IPS-20b (cell line): ENCODE results near the gene CTBP2.

Experiments used
- H3K27ac ChIP-seq: one replicate; pipeline ENCODE4 v1.5.1; 2013; ENCODE audit warnings: low read length
- H3K27me3 ChIP-seq: 2 replicates; pipeline ENCODE4 v1.6.1; 2013; ENCODE audit warnings: mild to moderate bottlenecking, low read length, inconsistent platforms; ENCODE audit not compliant: insufficient read depth
- H3K36me3 ChIP-seq: 2 replicates; pipeline ENCODE4 v1.6.1; 2013; ENCODE audit warnings: low read depth, mild to moderate bottlenecking, inconsistent platforms, low read length, moderate library complexity; ENCODE audit not compliant: insufficient read depth
- H3K4me1 ChIP-seq: 2 replicates; pipeline ENCODE4 v1.6.1; 2013; ENCODE audit warnings: mild to moderate bottlenecking, control low read depth, inconsistent platforms, low read length, moderate library complexity; ENCODE audit not compliant: insufficient read depth
- H3K4me3 ChIP-seq: 2 replicates; pipeline ENCODE4 v1.5.1; 2013; ENCODE audit warnings: mild to moderate bottlenecking, low read length, inconsistent platforms
- H3K9ac ChIP-seq: 2 replicates; pipeline ENCODE4 v1.6.1; 2013; ENCODE audit warnings: low read depth, mild to moderate bottlenecking, inconsistent platforms, low read length, moderate library complexity
- H3K9me3 ChIP-seq: 2 replicates; pipeline ENCODE4 v1.6.1; 2013; ENCODE audit warnings: mild to moderate bottlenecking, low read depth, low read length, inconsistent platforms; ENCODE audit not compliant: insufficient read depth

Gene CTBP2

DNA sequence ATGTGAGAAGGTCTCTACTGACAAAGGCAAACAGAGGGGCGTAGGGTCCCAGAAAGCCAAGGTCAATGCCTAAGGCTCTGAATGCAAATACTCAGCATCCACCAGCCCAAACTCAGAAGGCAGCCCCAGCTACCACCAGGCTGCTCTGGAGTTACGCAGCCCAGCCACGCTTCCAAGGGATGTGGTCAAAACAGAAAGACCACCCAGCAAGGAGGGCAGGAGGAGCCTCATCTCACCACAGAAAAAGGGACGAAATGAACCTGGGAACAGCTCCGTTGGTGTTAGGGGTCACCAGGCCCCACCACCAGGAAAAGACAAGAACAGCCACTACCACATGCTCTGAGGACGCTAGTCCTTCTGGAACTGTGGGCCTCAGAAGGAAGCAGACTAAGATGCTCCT, 65.1 kb downstream of the CTBP2 start:
- Histone ChIP-seq H3K4me1 (peaks cover 14% of the 10 kb centered on the region), H3K9me3 (no peaks in the 10 kb centered on the region), H3K9ac (no peak overlapping the region), H3K27ac (no peak overlapping the region), H3K27me3 (no peaks in the 10 kb centered on the region), H3K36me3 (peaks cover 59% of the 10 kb centered on the region), H3K4me3 (no peak overlapping the region)

GRCh38 chr10:125094806-125095205, 65.6 kb downstream of the CTBP2 start:
- Histone ChIP-seq H3K27ac (no peak overlapping the region), H3K4me3 (no peak overlapping the region), H3K27me3 (no peaks in the 10 kb centered on the region), H3K4me1 (peaks cover 15% of the 10 kb centered on the region), H3K9me3 (no peaks in the 10 kb centered on the region), H3K36me3 (peaks cover 58% of the 10 kb centered on the region), H3K9ac (no peak overlapping the region)

GRCh38 chr10:125093974-125094705, 66.2 kb downstream of the CTBP2 start:
- Histone ChIP-seq H3K36me3 (peaks cover 59% of the 10 kb centered on the region), H3K9me3 (no peaks in the 10 kb centered on the region), H3K4me3 (no peak overlapping the region), H3K27me3 (no peaks in the 10 kb centered on the region), H3K4me1 (peaks cover 15% of the 10 kb centered on the region), H3K27ac (no peak overlapping the region), H3K9ac (no peak overlapping the region)

DNA sequence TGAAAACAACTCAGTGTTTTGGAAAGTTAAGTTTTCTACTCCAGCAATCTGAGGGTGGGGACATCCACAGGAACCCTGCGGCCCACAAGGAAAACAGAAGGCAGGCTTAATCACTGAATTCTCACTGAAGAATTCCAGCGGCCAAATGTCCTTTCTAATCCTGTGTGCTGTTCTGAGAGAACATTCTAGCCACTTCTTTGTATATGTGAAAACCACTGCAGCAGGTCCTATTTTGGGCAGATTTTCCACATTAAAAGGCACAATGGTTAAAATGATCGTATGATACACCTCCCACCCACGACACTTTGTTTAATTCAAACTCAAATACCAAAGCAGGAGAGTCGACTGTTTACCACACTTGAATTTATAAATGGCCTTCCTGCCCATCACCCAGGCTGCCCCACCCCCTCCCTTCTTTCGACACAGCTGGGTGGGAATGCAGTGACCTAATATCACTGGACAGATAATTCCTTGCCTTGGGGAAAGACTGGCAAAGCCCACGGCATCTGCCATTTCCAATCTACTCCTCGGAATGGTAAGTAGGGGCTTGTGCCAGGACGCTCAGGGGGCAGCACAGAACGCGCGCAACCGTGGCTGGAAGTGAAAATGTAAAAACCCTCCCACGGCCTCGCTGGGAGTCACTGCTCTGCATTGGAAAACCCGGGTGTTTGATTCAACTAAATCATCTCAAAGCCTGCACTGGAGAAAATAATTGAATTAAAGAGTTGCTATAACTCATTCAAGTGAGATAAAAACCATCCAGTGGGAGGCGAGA, 67.0 kb downstream of the CTBP2 start:
- Histone ChIP-seq H3K36me3 (peaks cover 62% of the 10 kb centered on the region), H3K9ac (no peak overlapping the region), H3K27ac (no peak overlapping the region), H3K9me3 (no peaks in the 10 kb centered on the region), H3K4me1 (peaks cover 15% of the 10 kb centered on the region), H3K4me3 (no peak overlapping the region), H3K27me3 (no peaks in the 10 kb centered on the region)

- Histone ChIP-seq H3K4me1 (peaks cover 21% of the 10 kb centered on the region), H3K9ac (no peak overlapping the region), H3K27me3 (no peaks in the 10 kb centered on the region), H3K9me3 (no peaks in the 10 kb centered on the region), H3K27ac (no peak overlapping the region), H3K4me3 (no peak overlapping the region), H3K36me3 (peaks cover 70% of the 10 kb centered on the region)
Observed at GRCh38 chr10:125092564-125093031, 67.8 kb downstream of the CTBP2 start.

DNA sequence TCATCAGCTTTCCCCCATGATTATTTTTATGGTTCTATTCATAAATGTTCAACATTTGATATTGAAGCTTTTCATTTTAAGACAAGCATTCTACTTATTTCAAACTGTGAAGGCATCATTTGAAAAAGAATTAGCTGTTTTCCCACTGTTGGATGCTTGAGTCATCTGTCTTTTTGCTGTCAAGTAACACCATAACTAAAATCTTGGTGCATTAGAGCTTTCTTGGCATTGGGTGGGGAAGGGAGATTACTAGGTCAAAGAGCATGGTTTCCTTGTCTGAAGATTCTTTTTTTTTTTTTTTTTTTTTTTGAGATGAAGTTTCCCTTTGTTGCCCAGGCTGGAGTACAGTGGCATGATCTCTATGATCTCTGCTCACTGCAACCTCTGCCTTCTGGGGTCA, 68.5 kb downstream of the CTBP2 start:
- Histone ChIP-seq H3K9ac (no peak overlapping the region), H3K36me3 (peaks cover 74% of the 10 kb centered on the region), H3K4me3 (no peak overlapping the region), H3K9me3 (no peaks in the 10 kb centered on the region), H3K4me1 (peaks cover 22% of the 10 kb centered on the region), H3K27me3 (no peaks in the 10 kb centered on the region), H3K27ac (no peak overlapping the region)

DNA sequence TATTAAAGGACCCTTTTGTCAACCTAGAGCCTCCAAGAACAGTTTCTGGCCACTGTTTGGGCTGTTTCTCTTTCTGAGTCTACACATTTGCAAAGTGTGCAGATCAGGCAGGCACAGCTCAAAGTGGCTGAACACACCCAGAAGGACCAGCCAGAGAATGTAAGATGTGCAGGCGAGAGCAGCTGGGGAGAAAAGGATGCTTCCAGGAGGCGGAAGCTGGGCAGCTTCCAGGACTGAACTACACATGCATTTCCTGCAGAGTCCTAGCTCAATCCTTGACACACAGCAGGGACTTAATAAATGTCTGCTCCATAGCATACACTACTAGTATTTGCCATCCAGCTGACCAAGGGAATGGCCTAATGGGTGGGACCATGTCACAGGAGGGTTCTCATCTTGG, 70.9 kb downstream of the CTBP2 start:
- no peak overlapping the region for H3K9ac ChIP-seq
- no peak overlapping the region for H3K4me3 ChIP-seq
- no peaks in the 10 kb centered on the region for H3K27me3 ChIP-seq
- H3K9me3 ChIP-seq = no peaks in the 10 kb centered on the region
- no peak overlapping the region for H3K27ac ChIP-seq
- H3K4me1 ChIP-seq = peaks cover 15% of the 10 kb centered on the region
- H3K36me3 ChIP-seq = peaks cover 78% of the 10 kb centered on the region

- Histone ChIP-seq H3K4me3 (no peak overlapping the region), H3K27me3 (no peaks in the 10 kb centered on the region), H3K36me3 (peaks cover 82% of the 10 kb centered on the region), H3K9me3 (no peaks in the 10 kb centered on the region), H3K27ac (no peak overlapping the region), H3K9ac (peak overlapping the region; percentile 32; the same call in 1 of the 2 replicates), H3K4me1 (peaks cover 11% of the 10 kb centered on the region)
Observed at GRCh38 chr10:125087897-125088215, 72.5 kb downstream of the CTBP2 start.

DNA sequence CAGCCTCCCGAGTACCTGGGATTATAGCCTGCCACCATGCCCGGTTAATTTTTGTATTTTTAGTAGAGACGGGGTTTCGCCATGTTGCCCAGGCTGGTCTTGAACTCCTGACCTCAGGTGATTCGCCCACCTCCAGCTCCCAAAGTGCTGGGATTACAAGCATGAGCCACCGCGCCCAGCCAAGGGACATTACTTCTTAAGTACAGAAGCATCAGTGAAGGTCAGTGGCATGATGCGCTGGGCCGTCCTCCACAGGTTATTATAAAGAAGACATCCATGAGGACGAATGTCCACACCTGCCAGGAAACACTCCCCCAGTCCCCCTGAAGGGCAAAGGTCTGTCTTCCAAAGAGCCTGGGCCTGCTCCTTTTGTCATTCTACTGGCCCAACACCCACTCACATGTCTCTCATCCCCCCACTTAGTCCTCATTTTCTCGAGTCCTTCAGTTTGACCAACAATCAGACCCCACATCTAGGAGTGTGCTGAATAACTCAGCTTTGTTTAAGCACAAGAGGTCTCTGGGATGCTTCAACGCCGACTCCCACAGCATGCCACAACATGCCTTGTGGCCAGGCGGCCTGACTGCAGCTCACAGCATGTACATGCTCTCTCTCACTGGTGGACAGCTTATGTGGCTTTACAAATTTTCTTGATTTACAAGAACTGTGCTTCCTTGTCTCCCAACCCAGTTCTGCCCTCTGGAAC, 73.0 kb downstream of the CTBP2 start:
- Histone ChIP-seq H3K9me3 (no peaks in the 10 kb centered on the region), H3K36me3 (peaks cover 83% of the 10 kb centered on the region), H3K27me3 (no peaks in the 10 kb centered on the region), H3K9ac (peak overlapping the region; percentile 32; the same call in 1 of the 2 replicates), H3K27ac (no peak overlapping the region), H3K4me3 (no peak overlapping the region), H3K4me1 (peaks cover 11% of the 10 kb centered on the region)

DNA sequence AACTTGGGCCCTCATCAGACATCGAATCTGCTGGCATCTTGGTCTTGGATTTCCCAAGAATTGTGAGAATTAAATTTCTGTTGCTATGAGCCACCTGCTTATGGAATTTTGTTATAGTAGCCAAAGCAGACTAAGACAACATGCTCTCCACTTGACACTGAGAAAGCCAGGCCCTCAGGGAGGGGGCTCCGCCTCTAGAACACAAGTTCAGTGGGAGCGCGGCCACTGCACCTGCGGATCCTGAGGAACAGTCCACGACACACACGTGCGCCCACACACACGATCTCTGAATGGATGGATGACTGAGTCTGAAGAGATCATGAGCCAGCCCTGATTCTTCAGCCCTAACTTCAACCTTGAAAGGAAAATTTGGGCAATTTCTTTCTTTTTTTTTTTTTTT, 73.7 kb downstream of the CTBP2 start:
- H3K27ac ChIP-seq = no peak overlapping the region
- H3K9me3 ChIP-seq = no peaks in the 10 kb centered on the region
- no peak overlapping the region for H3K4me3 ChIP-seq
- H3K9ac ChIP-seq = no peak overlapping the region
- peaks cover 87% of the 10 kb centered on the region for H3K36me3 ChIP-seq
- peaks cover 11% of the 10 kb centered on the region for H3K4me1 ChIP-seq
- no peaks in the 10 kb centered on the region for H3K27me3 ChIP-seq

- Histone ChIP-seq H3K9ac (no peak overlapping the region), H3K36me3 (peaks cover 91% of the 10 kb centered on the region), H3K27me3 (no peaks in the 10 kb centered on the region), H3K4me1 (peaks cover 15% of the 10 kb centered on the region), H3K4me3 (no peak overlapping the region), H3K9me3 (no peaks in the 10 kb centered on the region), H3K27ac (no peak overlapping the region)
Observed at GRCh38 chr10:125085258-125086054, 74.9 kb downstream of the CTBP2 start.
